NCI-H82 treated with DMSO at 0.1 percent for 48 hours (cell line): ENCODE data around the gene PYY.

Experiments
- DNase-seq: peaks from one replicate; lab custom pipeline; 2025; ENCODE audit not compliant: unreplicated experiment; lab: John Stamatoyannopoulos, UW

The PYY gene

GRCh38 chr17:43917348-43918025 lies 36.3 kb downstream of the PYY start:
- peak; percentile 14 for DNase-seq

- no peak for DNase-seq
These were observed 36.8 kb downstream of the PYY start for GRCh38 chr17:43917016-43917347.

GRCh38 chr17:43916385-43916784 lies 37.4 kb downstream of the PYY start:
- DNase-seq: no peak

- no peak for DNase-seq
These were observed 38.2 kb downstream of the PYY start for GRCh38 chr17:43915559-43915958.

GRCh38 chr17:43914451-43914850 lies 39.3 kb downstream of the PYY start:
- DNase-seq: peak; percentile 85

GRCh38 chr17:43913584-43913983 lies 40.2 kb downstream of the PYY start:
- DNase-seq: no peak

- no peak for DNase-seq
These were observed 41.0 kb downstream of the PYY start for GRCh38 chr17:43912635-43913304.

GRCh38 chr17:43911904-43912303 lies 41.8 kb downstream of the PYY start:
- DNase-seq: no peak

GRCh38 chr17:43909537-43910231 lies 44.1 kb downstream of the PYY start:
- no peak for DNase-seq

- DNase-seq: peak; percentile 51
These were observed 45.6 kb downstream of the PYY start for GRCh38 chr17:43907998-43908721.

GRCh38 chr17:43907425-43907981 lies 46.2 kb downstream of the PYY start, which contains the start of gene MPP2:
MPP2 (minus strand) TSS chr17:43907536; CDS start chr17:43904460, 3,076 bp downstream.
- peak; percentile 69 for DNase-seq

GRCh38 chr17:43906951-43907424 lies 46.8 kb downstream of the PYY start:
- DNase-seq: no peak

- DNase-seq: no peak
These were observed 47.5 kb downstream of the PYY start for GRCh38 chr17:43905985-43906852.

GRCh38 chr17:43905400-43905984 lies 48.2 kb downstream of the PYY start:
- peak; percentile 61 for DNase-seq
